ENCODE measurements around the gene CFAP221.

DNA sequence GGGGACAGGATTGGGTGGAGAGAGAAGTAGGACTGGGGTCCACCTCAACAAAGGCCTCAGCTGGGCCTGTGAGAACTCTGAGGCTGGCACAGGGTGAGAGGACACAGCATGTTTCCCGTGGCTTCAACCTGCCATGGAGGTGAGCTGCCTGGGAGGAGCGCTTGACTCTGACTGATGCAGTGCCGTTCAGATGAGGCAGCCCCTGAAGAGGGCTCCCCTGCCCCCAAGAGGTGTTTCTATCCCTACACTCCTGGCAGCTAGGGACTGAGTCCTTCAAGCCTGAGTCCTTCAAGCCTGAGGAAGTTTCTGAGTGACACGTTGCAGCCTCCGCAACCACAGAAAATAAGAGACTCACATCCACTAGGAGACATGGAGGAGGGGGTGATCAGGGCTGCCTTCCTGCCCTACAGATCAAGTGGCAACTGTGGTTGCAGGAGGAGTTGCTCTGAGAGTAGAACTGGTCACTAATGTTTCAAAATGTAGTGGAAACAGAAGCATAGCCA lies 85.1 kb downstream of the CFAP221 start:
- TF ChIP-seq, protein P1, sequence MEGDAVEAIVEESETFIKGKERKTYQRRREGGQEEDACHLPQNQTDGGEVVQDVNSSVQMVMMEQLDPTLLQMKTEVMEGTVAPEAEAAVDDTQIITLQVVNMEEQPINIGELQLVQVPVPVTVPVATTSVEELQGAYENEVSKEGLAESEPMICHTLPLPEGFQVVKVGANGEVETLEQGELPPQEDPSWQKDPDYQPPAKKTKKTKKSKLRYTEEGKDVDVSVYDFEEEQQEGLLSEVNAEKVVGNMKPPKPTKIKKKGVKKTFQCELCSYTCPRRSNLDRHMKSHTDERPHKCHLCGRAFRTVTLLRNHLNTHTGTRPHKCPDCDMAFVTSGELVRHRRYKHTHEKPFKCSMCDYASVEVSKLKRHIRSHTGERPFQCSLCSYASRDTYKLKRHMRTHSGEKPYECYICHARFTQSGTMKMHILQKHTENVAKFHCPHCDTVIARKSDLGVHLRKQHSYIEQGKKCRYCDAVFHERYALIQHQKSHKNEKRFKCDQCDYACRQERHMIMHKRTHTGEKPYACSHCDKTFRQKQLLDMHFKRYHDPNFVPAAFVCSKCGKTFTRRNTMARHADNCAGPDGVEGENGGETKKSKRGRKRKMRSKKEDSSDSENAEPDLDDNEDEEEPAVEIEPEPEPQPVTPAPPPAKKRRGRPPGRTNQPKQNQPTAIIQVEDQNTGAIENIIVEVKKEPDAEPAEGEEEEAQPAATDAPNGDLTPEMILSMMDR (IDR thresholded peaks at IDR 0.05): no peak
- no peak for TF ChIP-seq POLR2A (IDR thresholded peaks at IDR 0.05)
